NCI-H1436 (cell line): Measurements from ENCODE around the gene GAS2L3.
"Not testable (repeated sequence)": the region's sequence is repeated elsewhere in the genome, so short reads cannot be mapped to it uniquely, and the experiment has no call there.

Experiments used
- DNase-seq: peaks from one replicate; lab custom pipeline; 2025; lab: John Stamatoyannopoulos, UW

The GAS2L3 gene

GRCh38 chr12:100574187-100575074 lies 947 bp downstream of the GAS2L3 start:
- no peak for DNase-seq

GRCh38 chr12:100576331-100577036 lies 3.0 kb downstream of the GAS2L3 start:
- DNase-seq = no peak

- no peak for DNase-seq
Measured at GRCh38 chr12:100578923-100579322, 5.4 kb downstream of the GAS2L3 start.

GRCh38 chr12:100579844-100580243 lies 6.4 kb downstream of the GAS2L3 start:
- no peak for DNase-seq

- DNase-seq = no peak
Measured at GRCh38 chr12:100584256-100584655, 10.8 kb downstream of the GAS2L3 start.

GRCh38 chr12:100591979-100592378 lies 18.5 kb downstream of the GAS2L3 start:
- DNase-seq = no peak

GRCh38 chr12:100593490-100593889 lies 20.0 kb downstream of the GAS2L3 start:
- no peak for DNase-seq

- no peak for DNase-seq
Measured at GRCh38 chr12:100601626-100602025, 28.1 kb downstream of the GAS2L3 start.

- DNase-seq = not testable (repeated sequence)
Measured at GRCh38 chr12:100602997-100603396, 29.5 kb downstream of the GAS2L3 start.

GRCh38 chr12:100608776-100609175 lies 35.3 kb downstream of the GAS2L3 start:
- DNase-seq = no peak

GRCh38 chr12:100610666-100611430 lies 37.4 kb downstream of the GAS2L3 start:
- DNase-seq = no peak

- no peak for DNase-seq
Measured at GRCh38 chr12:100612606-100613005, 39.1 kb downstream of the GAS2L3 start.

- DNase-seq = no peak
Measured at GRCh38 chr12:100624571-100624970, 51.1 kb downstream of the GAS2L3 start.

GRCh38 chr12:100632445-100632892 lies 59.0 kb downstream of the GAS2L3 start:
- no peak for DNase-seq

- not testable (repeated sequence) for DNase-seq
Measured at GRCh38 chr12:100633082-100633785, 59.8 kb downstream of the GAS2L3 start.

GRCh38 chr12:100643246-100643645 lies 69.8 kb downstream of the GAS2L3 start:
- no peak for DNase-seq

GRCh38 chr12:100646896-100647295 lies 73.4 kb downstream of the GAS2L3 start:
- no peak for DNase-seq

- no peak for DNase-seq
Measured at GRCh38 chr12:100651108-100651507, 77.6 kb downstream of the GAS2L3 start.

- DNase-seq = no peak
Measured at GRCh38 chr12:100651694-100652093, 78.2 kb downstream of the GAS2L3 start.

GRCh38 chr12:100652488-100652887 lies 79.0 kb downstream of the GAS2L3 start:
- no peak for DNase-seq

GRCh38 chr12:100656141-100656540 lies 82.7 kb downstream of the GAS2L3 start:
- peak; percentile 12 for DNase-seq

GRCh38 chr12:100656856-100657255 lies 83.4 kb downstream of the GAS2L3 start:
- peak; percentile 89 for DNase-seq
